ENCODE results near the gene SLC16A8.
A peak's percentile ranks its signal among the peaks of the same experiment; 100 is the strongest.
"Not testable (repeated sequence)": the region's sequence is repeated elsewhere in the genome, so short reads cannot be mapped to it uniquely, and the experiment has no call there.

Gene SLC16A8

GRCh38 chr22:38083931-38084631 is at the start of gene SLC16A8:
SLC16A8 (minus strand) TSS chr22:38084184; CDS start chr22:38082873, 1,311 bp downstream.
- no peak for DNase-seq

- DNase-seq: peak; percentile 3
Measured at GRCh38 chr22:38133331-38133730, 49.3 kb upstream of the SLC16A8 start.

- peak; percentile 1 for DNase-seq
Measured at GRCh38 chr22:38132794-38133193, 48.8 kb upstream of the SLC16A8 start.

- no peak for DNase-seq
Measured at GRCh38 chr22:38132136-38132535, 48.2 kb upstream of the SLC16A8 start.

GRCh38 chr22:38131399-38131798 is 47.4 kb upstream of the SLC16A8 start:
- no peak for DNase-seq

- DNase-seq: peak; percentile 2
Measured at GRCh38 chr22:38129856-38130255, 45.9 kb upstream of the SLC16A8 start.

- DNase-seq: peak; percentile 0
Measured at GRCh38 chr22:38129021-38129420, 45.0 kb upstream of the SLC16A8 start.

- no peak for DNase-seq
Measured at GRCh38 chr22:38127869-38128268, 43.9 kb upstream of the SLC16A8 start.

- DNase-seq: no peak
Measured at GRCh38 chr22:38126928-38127668, 43.1 kb upstream of the SLC16A8 start.

- DNase-seq: no peak
Measured at GRCh38 chr22:38125751-38126201, 41.8 kb upstream of the SLC16A8 start.

- DNase-seq: no peak
Measured at GRCh38 chr22:38125038-38125610, 41.1 kb upstream of the SLC16A8 start.

GRCh38 chr22:38124236-38124974 is 40.4 kb upstream of the SLC16A8 start:
- no peak for DNase-seq

- DNase-seq: no peak
Measured at GRCh38 chr22:38122616-38123015, 38.6 kb upstream of the SLC16A8 start.

- DNase-seq: no peak
Measured at GRCh38 chr22:38120359-38121110, 36.6 kb upstream of the SLC16A8 start.

GRCh38 chr22:38118747-38119146 is 34.8 kb upstream of the SLC16A8 start:
- DNase-seq: not testable (repeated sequence)

GRCh38 chr22:38118182-38118581 is 34.2 kb upstream of the SLC16A8 start:
- DNase-seq: no peak

- DNase-seq: not testable (repeated sequence)
Measured at GRCh38 chr22:38117556-38117955, 33.6 kb upstream of the SLC16A8 start.

- DNase-seq: no peak
Measured at GRCh38 chr22:38115423-38116205, 31.6 kb upstream of the SLC16A8 start.

GRCh38 chr22:38114484-38115398 is 30.8 kb upstream of the SLC16A8 start:
- peak; percentile 97 for DNase-seq

- DNase-seq: no peak
Measured at GRCh38 chr22:38112381-38112780, 28.4 kb upstream of the SLC16A8 start.
